Ramos (cell line): Measurements from ENCODE around the gene KCNMA1.

Experiments used
- in situ Hi-C: fragments of 300-500 bp; cut with MboI; formaldehyde crosslinking; loops from one replicate; pipeline ENCODE4 v1.14.3; 2022; ENCODE audit warnings: low sequenced_read_pairs; ENCODE audit not compliant: unreplicated experiment

KCNMA1 gene

GRCh38 chr10:77189520-77189919 is 448.1 kb downstream of the KCNMA1 start:
- in situ Hi-C loops: no loop called here

- in situ Hi-C loops: no loop called here
These were observed 448.5 kb downstream of the KCNMA1 start for GRCh38 chr10:77189075-77189474.

GRCh38 chr10:77188521-77188920 is 449.1 kb downstream of the KCNMA1 start:
- in situ Hi-C loops: no loop called here

DNA sequence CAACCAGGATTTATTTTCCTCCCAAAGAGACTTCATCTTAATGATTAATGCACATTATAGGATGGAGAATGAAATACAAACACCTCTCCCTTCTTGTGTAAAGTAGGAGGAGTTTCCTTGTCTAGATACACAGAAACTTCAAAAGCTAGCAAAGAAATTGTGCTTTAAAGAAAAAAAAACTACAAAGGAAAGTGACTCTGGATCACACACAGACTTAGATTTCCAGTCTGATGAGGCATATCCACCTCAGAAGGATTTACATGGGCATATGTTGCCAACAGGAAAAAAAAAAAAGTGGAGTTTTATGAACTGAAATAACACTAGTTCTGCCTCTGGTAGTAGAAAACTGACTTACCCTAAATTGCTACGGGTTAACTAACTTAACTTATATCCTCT is 449.6 kb downstream of the KCNMA1 start:
- in situ Hi-C loops: no loop called here

- in situ Hi-C loops: no loop called here
These were observed 450.1 kb downstream of the KCNMA1 start for GRCh38 chr10:77187376-77187999.

- in situ Hi-C loops: no loop called here
These were observed 450.7 kb downstream of the KCNMA1 start for GRCh38 chr10:77186936-77187335.

GRCh38 chr10:77185696-77186095 is 451.9 kb downstream of the KCNMA1 start:
- in situ Hi-C loops: no loop called here

DNA sequence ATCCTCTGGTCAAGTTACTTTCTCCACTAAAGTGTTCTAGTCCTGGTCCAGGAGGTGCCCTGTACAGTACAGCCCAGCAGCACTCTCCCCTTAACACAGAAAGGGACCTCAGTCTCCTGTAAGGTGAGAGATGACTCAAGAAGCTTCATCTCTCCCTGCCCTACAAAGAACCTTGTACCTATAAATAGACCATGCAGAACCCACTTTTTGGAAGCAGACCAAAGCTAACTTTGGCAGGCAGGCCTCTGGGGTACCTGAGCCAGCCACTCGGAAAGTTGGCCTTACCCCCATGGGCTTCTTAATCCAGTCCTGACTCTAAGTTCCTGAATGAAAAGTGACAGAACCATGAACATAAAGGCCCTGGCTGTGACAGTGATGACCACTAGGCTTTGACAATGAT is 454.8 kb downstream of the KCNMA1 start:
- in situ Hi-C loops: no loop called here

- in situ Hi-C loops: no loop called here
These were observed 456.8 kb downstream of the KCNMA1 start for GRCh38 chr10:77180794-77181193.

DNA sequence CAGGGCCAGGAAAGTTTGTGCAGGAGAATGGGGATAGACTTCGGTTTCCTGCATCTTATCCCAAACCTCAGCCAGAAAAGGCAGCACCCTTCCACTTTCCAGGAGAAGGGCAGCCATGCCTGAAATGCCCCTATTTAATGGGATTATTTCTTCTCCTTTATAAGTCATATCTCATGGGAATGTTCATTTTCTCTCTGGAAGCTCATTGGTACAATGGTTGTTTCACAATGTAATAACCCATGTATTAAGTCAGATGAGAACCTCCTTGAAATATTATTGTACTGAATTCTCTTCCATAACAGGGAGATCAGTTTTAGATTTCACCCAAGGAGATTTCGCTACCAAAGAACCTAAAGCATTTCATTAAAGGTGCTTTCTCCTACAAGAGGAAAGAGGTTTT is 457.5 kb downstream of the KCNMA1 start:
- in situ Hi-C loops: no loop called here

DNA sequence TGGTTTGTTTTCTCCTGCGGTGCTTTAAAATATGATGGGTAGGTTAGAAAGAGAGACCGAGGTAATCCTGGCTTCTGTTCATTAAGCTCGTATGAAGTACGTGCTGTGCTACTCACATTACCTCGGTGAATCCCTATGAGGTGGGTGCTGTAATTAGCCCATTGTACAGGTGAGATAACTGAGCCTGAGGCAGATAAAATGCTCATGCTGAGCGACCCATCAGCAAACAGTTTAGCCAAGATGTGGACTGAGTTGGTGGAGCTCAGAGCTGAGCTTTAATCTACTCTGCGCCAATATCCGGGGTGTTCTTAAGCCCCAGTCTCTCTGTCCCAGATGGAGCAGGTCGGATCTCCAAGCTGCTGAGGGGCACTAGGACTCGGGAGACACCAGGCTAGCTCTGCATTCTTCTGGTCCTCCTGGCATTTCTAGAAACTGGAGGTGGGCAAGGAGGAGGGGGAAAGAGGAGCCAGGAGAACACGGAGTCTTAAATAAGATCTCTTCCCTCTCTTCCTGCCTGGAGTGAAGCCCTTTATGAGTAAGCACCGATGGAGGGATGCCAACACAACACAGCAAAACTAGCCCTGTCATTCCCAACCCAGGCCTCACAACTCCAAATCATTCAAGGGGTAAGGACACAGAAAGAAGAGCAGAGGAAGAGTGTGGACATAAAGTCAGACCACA is 458.5 kb downstream of the KCNMA1 start:
- in situ Hi-C loops: loop anchor here (5.0 kb wide), 1 partner anchor 463 kb away; no protein-coding TSS in a partner anchor

DNA sequence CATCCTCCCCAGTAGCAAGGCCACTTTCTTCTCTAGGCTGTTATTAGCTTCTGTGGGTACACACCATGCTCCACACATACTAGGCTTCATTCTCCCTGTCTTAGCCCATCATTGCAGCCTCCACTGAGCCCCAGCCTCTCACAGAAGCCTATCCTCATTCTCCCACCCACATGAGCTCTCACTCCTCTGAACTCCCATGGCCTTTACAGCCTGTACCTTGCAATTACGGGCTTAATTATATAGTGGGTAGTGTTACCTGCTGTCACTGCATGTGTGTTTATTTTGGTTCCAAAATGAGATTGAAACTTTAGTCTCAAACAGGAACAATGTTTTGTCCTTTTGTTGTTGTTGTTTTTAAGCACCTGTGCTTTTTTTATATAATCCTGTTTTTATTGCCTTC is 460.0 kb downstream of the KCNMA1 start:
- in situ Hi-C loops: loop anchor here (5.0 kb wide), 1 partner anchor 465 kb away; no protein-coding TSS in a partner anchor

- in situ Hi-C loops: loop anchor here (5.0 kb wide), 1 partner anchor 465 kb away; no protein-coding TSS in a partner anchor
These were observed 460.4 kb downstream of the KCNMA1 start for GRCh38 chr10:77177161-77177560.

GRCh38 chr10:77176232-77176631 is 461.4 kb downstream of the KCNMA1 start:
- in situ Hi-C loops: loop anchor here (5.0 kb wide), 1 partner anchor 466 kb away; no protein-coding TSS in a partner anchor

DNA sequence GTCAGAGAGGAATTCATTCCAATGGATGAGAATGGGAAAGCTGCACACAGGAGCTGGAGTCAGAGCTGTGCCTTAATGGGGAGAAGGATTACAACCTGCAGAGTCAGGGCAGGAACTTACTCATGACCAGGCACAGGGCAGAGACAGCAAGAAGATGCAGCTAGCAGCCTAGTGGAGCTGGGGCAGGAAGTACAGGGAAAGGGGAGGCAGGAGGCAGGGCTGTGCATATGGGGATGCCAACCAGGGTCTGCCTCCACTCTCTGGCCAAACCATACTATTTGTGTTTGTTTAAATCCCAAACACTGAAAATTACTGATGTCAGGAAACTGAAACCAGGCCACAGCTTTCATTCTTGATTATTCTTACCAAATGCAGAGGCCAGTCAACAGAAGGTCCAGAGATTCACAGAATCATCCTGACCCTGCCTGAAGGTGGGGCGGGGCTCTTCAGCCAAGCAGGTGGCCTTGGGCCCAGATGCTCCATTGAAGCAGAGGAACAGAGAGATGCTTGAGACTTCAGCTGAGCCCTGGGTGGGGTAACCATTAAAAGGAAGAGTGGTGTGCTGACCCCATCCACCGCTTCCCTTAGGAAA is 461.9 kb downstream of the KCNMA1 start:
- in situ Hi-C loops: loop anchor here (5.0 kb wide), 1 partner anchor 467 kb away; no protein-coding TSS in a partner anchor

DNA sequence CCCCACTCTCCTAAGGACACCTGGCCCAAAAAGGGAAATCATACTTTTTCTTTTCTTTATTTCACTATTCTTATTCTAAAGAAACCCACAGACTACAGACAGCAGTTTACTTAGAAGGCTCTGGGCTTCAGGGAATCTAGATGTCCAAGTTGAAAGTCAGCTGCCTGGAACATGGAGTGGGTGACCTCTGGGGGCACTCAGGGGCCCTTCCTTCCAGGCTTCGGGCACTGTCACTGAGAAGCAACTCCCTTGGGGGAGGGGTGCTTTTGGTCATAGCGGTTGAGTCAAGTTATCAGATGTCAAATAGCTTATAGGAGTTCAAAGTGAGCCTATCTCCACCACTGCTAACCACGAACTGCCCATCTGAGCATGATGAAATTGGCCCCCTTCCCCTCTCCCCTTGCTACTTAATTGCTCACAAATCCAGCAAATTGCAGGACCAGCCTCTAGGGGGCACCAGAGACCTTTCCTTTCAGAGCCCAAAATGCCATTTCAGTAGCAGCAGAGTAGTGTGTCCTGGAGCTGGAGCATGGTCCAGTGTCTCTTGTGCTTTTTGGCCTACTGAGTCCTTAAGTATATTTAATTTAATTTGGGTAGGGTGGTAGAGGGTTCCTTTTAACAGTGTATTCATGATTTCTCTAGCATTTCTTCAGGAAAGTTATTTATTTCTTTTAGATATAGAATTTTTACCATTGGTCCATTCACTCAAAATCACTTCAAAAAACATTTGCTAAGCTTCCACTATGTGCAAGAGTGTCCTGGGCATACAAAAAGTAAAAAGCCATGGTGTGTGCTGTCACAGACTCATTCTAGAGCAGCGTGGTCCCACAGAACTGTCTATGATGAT is 463.8 kb downstream of the KCNMA1 start:
- in situ Hi-C loops: no loop called here

- in situ Hi-C loops: no loop called here
These were observed 465.5 kb downstream of the KCNMA1 start for GRCh38 chr10:77172086-77172485.

DNA sequence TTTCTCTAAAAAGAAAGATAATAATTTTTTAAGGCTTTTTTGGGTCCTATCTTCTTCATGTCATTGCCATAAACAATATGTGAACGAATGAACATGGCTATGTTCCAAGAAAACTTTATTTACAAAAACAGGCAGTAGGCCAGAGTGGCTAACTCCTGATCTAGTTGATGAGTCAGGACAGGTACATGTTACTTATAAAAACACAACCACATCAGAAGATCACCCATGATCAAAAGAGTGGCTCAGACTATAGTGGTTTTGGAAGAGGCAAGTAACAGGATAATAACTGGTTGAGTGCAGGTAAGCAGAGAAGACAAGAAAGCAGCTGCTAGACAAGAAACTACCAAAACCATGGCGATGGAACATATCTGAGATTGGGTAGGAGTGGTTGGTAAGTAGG is 468.7 kb downstream of the KCNMA1 start:
- in situ Hi-C loops: no loop called here

GRCh38 chr10:77168161-77168560 is 469.4 kb downstream of the KCNMA1 start:
- in situ Hi-C loops: no loop called here

DNA sequence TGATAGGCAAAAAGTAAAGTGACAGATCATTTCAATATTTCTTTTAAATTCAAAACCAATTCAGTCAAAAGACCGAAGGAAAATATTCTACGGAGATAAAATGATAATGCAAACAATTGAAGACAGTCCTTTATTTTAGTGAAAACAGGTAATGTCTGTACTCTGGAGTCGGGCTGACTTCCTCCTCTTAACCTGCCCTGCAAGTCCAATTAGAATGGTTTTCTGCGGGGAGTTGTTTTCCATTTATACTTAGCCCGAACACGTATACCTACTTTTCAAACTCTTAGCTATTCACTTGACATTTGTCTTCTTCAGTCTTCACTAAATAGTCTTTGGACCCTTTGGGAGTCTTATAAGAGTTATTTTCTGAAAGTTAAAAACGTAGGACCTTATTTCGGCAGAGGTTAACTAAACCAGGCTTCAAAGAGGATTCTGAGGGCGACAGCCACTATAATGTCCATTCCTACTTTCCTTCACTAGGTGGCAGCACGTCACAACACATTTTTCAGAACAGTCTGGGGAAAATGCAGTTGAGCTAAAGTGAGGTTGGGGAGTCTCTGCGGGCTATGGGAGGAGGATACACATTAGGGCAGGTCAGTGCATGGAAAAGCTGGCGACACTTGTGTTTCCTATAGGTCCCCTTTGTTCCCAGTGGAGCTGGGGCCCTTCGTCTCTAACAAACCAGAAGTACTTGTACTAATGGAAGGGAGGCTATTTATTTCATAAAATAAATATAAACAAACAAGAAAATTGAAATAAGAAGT is 472.0 kb downstream of the KCNMA1 start:
- in situ Hi-C loops: no loop called here
